ENCODE measurements around the gene TEKT2.

Gene TEKT2

GRCh38 chr1:36083635-36084496 is at the start of gene TEKT2:
TEKT2 (plus strand) TSS chr1:36084094; CDS start chr1:36084922, 828 bp downstream.
- peak within 1 kb of the TSS; percentile 53 to 67 for H3K4me3 ChIP-seq (ENCODE audit: low read length in 2 of 2)
- H3K27ac ChIP-seq (ENCODE audit: low read length), result no peak within 1 kb of the TSS
- H3K9ac ChIP-seq (ENCODE audit: low read length in 2 of 2), result peak within 1 kb of the TSS in 1 of 2 donors; percentile 42

GRCh38 chr1:36034692-36035091 is 49.2 kb upstream of the TEKT2 start:
- peaks cover 6 to 14% of the 10 kb centered on the region in 2 donors for H3K36me3 ChIP-seq (ENCODE audit: control insufficient read depth in 2 of 2, insufficient read depth in 2 of 2, low read length in 2 of 2)
- H3K27ac ChIP-seq (ENCODE audit: low read length), result no peak overlapping the region

More at GRCh38 chr1:36083635-36084496, at the start of gene TEKT2:
- no peaks in the 10 kb centered on the region for H3K9me3 ChIP-seq (ENCODE audit: control insufficient read depth in 2 of 2, low read length in 2 of 2)
- no peaks in the 10 kb centered on the region for H3K36me3 ChIP-seq (ENCODE audit: control insufficient read depth in 2 of 2, insufficient read depth in 2 of 2, low read length in 2 of 2)
- H3K4me1 ChIP-seq (ENCODE audit: control insufficient read depth, insufficient read depth, low read length), result peaks cover 24% of the 10 kb centered on the region
- H3K27me3 ChIP-seq (ENCODE audit: control insufficient read depth in 1 of 2, insufficient read depth in 2 of 2, low read length in 2 of 2), result peaks cover 11 to 17% of the 10 kb centered on the region in 2 donors

GRCh38 chr1:36035154-36035553 is 48.7 kb upstream of the TEKT2 start:
- H3K36me3 ChIP-seq (ENCODE audit: control insufficient read depth in 2 of 2, insufficient read depth in 2 of 2, low read length in 2 of 2), result peaks cover 11 to 12% of the 10 kb centered on the region in 2 donors
- H3K27me3 ChIP-seq (ENCODE audit: control insufficient read depth in 1 of 2, insufficient read depth in 2 of 2, low read length in 2 of 2), result no peaks in the 10 kb centered on the region
- no peaks in the 10 kb centered on the region for H3K4me1 ChIP-seq (ENCODE audit: control insufficient read depth, insufficient read depth, low read length)
- H3K4me3 ChIP-seq (ENCODE audit: low read length in 2 of 2), result no peak overlapping the region
- H3K27ac ChIP-seq (ENCODE audit: low read length), result no peak overlapping the region
- no peaks in the 10 kb centered on the region for H3K9me3 ChIP-seq (ENCODE audit: control insufficient read depth in 2 of 2, low read length in 2 of 2)
- H3K9ac ChIP-seq (ENCODE audit: low read length in 2 of 2), result no peak overlapping the region

More at GRCh38 chr1:36034692-36035091, 49.2 kb upstream of the TEKT2 start:
- H3K4me3 ChIP-seq (ENCODE audit: low read length in 2 of 2), result no peak overlapping the region
- no peaks in the 10 kb centered on the region for H3K9me3 ChIP-seq (ENCODE audit: control insufficient read depth in 2 of 2, low read length in 2 of 2)
- no peaks in the 10 kb centered on the region for H3K27me3 ChIP-seq (ENCODE audit: control insufficient read depth in 1 of 2, insufficient read depth in 2 of 2, low read length in 2 of 2)
- H3K4me1 ChIP-seq (ENCODE audit: control insufficient read depth, insufficient read depth, low read length), result no peaks in the 10 kb centered on the region
- H3K9ac ChIP-seq (ENCODE audit: low read length in 2 of 2), result no peak overlapping the region

- Histone ChIP-seq H3K27ac (ENCODE audit: low read length) (no peak overlapping the region), H3K4me3 (ENCODE audit: low read length in 2 of 2) (no peak overlapping the region), H3K36me3 (ENCODE audit: control insufficient read depth in 2 of 2, insufficient read depth in 2 of 2, low read length in 2 of 2) (peaks cover 12 to 18% of the 10 kb centered on the region in 2 donors), H3K27me3 (ENCODE audit: control insufficient read depth in 1 of 2, insufficient read depth in 2 of 2, low read length in 2 of 2) (no peaks in the 10 kb centered on the region), H3K4me1 (ENCODE audit: control insufficient read depth, insufficient read depth, low read length) (no peaks in the 10 kb centered on the region), H3K9ac (ENCODE audit: low read length in 2 of 2) (no peak overlapping the region), H3K9me3 (ENCODE audit: control insufficient read depth in 2 of 2, low read length in 2 of 2) (no peaks in the 10 kb centered on the region)
Measured at GRCh38 chr1:36040238-36040637, 43.7 kb upstream of the TEKT2 start.

- no peaks in the 10 kb centered on the region for H3K27me3 ChIP-seq (ENCODE audit: control insufficient read depth in 1 of 2, insufficient read depth in 2 of 2, low read length in 2 of 2)
- peaks cover 19 to 32% of the 10 kb centered on the region in 2 donors for H3K36me3 ChIP-seq (ENCODE audit: control insufficient read depth in 2 of 2, insufficient read depth in 2 of 2, low read length in 2 of 2)
Measured at GRCh38 chr1:36051821-36052220, 32.1 kb upstream of the TEKT2 start.

GRCh38 chr1:36053978-36054377 is 29.9 kb upstream of the TEKT2 start:
- no peak overlapping the region for H3K4me3 ChIP-seq (ENCODE audit: low read length in 2 of 2)
- H3K27me3 ChIP-seq (ENCODE audit: control insufficient read depth in 1 of 2, insufficient read depth in 2 of 2, low read length in 2 of 2), result no peaks in the 10 kb centered on the region
- no peaks in the 10 kb centered on the region for H3K4me1 ChIP-seq (ENCODE audit: control insufficient read depth, insufficient read depth, low read length)
- peaks cover 9 to 18% of the 10 kb centered on the region in 2 donors for H3K36me3 ChIP-seq (ENCODE audit: control insufficient read depth in 2 of 2, insufficient read depth in 2 of 2, low read length in 2 of 2)
- no peak overlapping the region for H3K27ac ChIP-seq (ENCODE audit: low read length)
- H3K9me3 ChIP-seq (ENCODE audit: control insufficient read depth in 2 of 2, low read length in 2 of 2), result no peaks in the 10 kb centered on the region
- no peak overlapping the region for H3K9ac ChIP-seq (ENCODE audit: low read length in 2 of 2)

More at GRCh38 chr1:36051821-36052220, 32.1 kb upstream of the TEKT2 start:
- H3K9ac ChIP-seq (ENCODE audit: low read length in 2 of 2), result no peak overlapping the region
- no peak overlapping the region for H3K27ac ChIP-seq (ENCODE audit: low read length)
- no peaks in the 10 kb centered on the region for H3K4me1 ChIP-seq (ENCODE audit: control insufficient read depth, insufficient read depth, low read length)
- no peak overlapping the region for H3K4me3 ChIP-seq (ENCODE audit: low read length in 2 of 2)
- no peaks in the 10 kb centered on the region for H3K9me3 ChIP-seq (ENCODE audit: control insufficient read depth in 2 of 2, low read length in 2 of 2)

GRCh38 chr1:36055706-36056105 is 28.2 kb upstream of the TEKT2 start:
- H3K27ac ChIP-seq (ENCODE audit: low read length), result no peak overlapping the region
- no peak overlapping the region for H3K4me3 ChIP-seq (ENCODE audit: low read length in 2 of 2)
- H3K27me3 ChIP-seq (ENCODE audit: control insufficient read depth in 1 of 2, insufficient read depth in 2 of 2, low read length in 2 of 2), result no peaks in the 10 kb centered on the region
- no peaks in the 10 kb centered on the region for H3K4me1 ChIP-seq (ENCODE audit: control insufficient read depth, insufficient read depth, low read length)
- H3K9ac ChIP-seq (ENCODE audit: low read length in 2 of 2), result no peak overlapping the region
- no peaks in the 10 kb centered on the region for H3K9me3 ChIP-seq (ENCODE audit: control insufficient read depth in 2 of 2, low read length in 2 of 2)
- peaks cover 13 to 24% of the 10 kb centered on the region in 2 donors for H3K36me3 ChIP-seq (ENCODE audit: control insufficient read depth in 2 of 2, insufficient read depth in 2 of 2, low read length in 2 of 2)

- Histone ChIP-seq H3K4me3 (ENCODE audit: low read length in 2 of 2) (no peak overlapping the region), H3K4me1 (ENCODE audit: control insufficient read depth, insufficient read depth, low read length) (no peaks in the 10 kb centered on the region), H3K36me3 (ENCODE audit: control insufficient read depth in 2 of 2, insufficient read depth in 2 of 2, low read length in 2 of 2) (peaks cover 3 to 7% of the 10 kb centered on the region in 2 donors), H3K27me3 (ENCODE audit: control insufficient read depth in 1 of 2, insufficient read depth in 2 of 2, low read length in 2 of 2) (no peaks in the 10 kb centered on the region), H3K9me3 (ENCODE audit: control insufficient read depth in 2 of 2, low read length in 2 of 2) (no peaks in the 10 kb centered on the region), H3K9ac (ENCODE audit: low read length in 2 of 2) (no peak overlapping the region), H3K27ac (ENCODE audit: low read length) (no peak overlapping the region)
Measured at GRCh38 chr1:36062315-36062714, 21.6 kb upstream of the TEKT2 start.

GRCh38 chr1:36067871-36068270 is 16.0 kb upstream of the TEKT2 start:
- Histone ChIP-seq H3K4me3 (ENCODE audit: low read length in 2 of 2) (no peak overlapping the region), H3K27me3 (ENCODE audit: control insufficient read depth in 1 of 2, insufficient read depth in 2 of 2, low read length in 2 of 2) (no peaks in the 10 kb centered on the region), H3K9me3 (ENCODE audit: control insufficient read depth in 2 of 2, low read length in 2 of 2) (no peaks in the 10 kb centered on the region), H3K4me1 (ENCODE audit: control insufficient read depth, insufficient read depth, low read length) (no peaks in the 10 kb centered on the region), H3K36me3 (ENCODE audit: control insufficient read depth in 2 of 2, insufficient read depth in 2 of 2, low read length in 2 of 2) (peaks cover 0 to 3% of the 10 kb centered on the region in 2 donors), H3K9ac (ENCODE audit: low read length in 2 of 2) (no peak overlapping the region), H3K27ac (ENCODE audit: low read length) (no peak overlapping the region)

- Histone ChIP-seq H3K9me3 (ENCODE audit: control insufficient read depth in 2 of 2, low read length in 2 of 2) (no peaks in the 10 kb centered on the region), H3K9ac (ENCODE audit: low read length in 2 of 2) (no peak overlapping the region), H3K4me1 (ENCODE audit: control insufficient read depth, insufficient read depth, low read length) (no peaks in the 10 kb centered on the region), H3K4me3 (ENCODE audit: low read length in 2 of 2) (no peak overlapping the region), H3K36me3 (ENCODE audit: control insufficient read depth in 2 of 2, insufficient read depth in 2 of 2, low read length in 2 of 2) (peaks cover 0 to 3% of the 10 kb centered on the region in 2 donors), H3K27ac (ENCODE audit: low read length) (no peak overlapping the region), H3K27me3 (ENCODE audit: control insufficient read depth in 1 of 2, insufficient read depth in 2 of 2, low read length in 2 of 2) (no peaks in the 10 kb centered on the region)
Measured at GRCh38 chr1:36068866-36069265, 15.0 kb upstream of the TEKT2 start.

- H3K9me3 ChIP-seq (ENCODE audit: control insufficient read depth in 2 of 2, low read length in 2 of 2), result no peaks in the 10 kb centered on the region
- no peaks in the 10 kb centered on the region for H3K27me3 ChIP-seq (ENCODE audit: control insufficient read depth in 1 of 2, insufficient read depth in 2 of 2, low read length in 2 of 2)
- H3K36me3 ChIP-seq (ENCODE audit: control insufficient read depth in 2 of 2, insufficient read depth in 2 of 2, low read length in 2 of 2), result peaks cover 0 to 3% of the 10 kb centered on the region in 2 donors
- H3K4me1 ChIP-seq (ENCODE audit: control insufficient read depth, insufficient read depth, low read length), result no peaks in the 10 kb centered on the region
- H3K9ac ChIP-seq (ENCODE audit: low read length in 2 of 2), result no peak overlapping the region
- no peak overlapping the region for H3K27ac ChIP-seq (ENCODE audit: low read length)
- no peak overlapping the region for H3K4me3 ChIP-seq (ENCODE audit: low read length in 2 of 2)
Measured at GRCh38 chr1:36070349-36070748, 13.5 kb upstream of the TEKT2 start.
